GM18517 (cell line): ENCODE data around the gene ANKRD44.
"Not testable (repeated sequence)": the region's sequence is repeated elsewhere in the genome, so short reads cannot be mapped to it uniquely, and the experiment has no call there.

Experiments
- ATAC-seq: cut with Tn5 transposase; IDR thresholded peaks from one replicate; pipeline ENCODE4 v1.9.1; 2021; ENCODE audit warnings: mild to moderate bottlenecking, moderate library complexity; ENCODE audit not compliant: unreplicated experiment

Gene ANKRD44

GRCh38 chr2:197085665-197086064 lies 224.9 kb downstream of the ANKRD44 start:
- no peak for ATAC-seq

DNA sequence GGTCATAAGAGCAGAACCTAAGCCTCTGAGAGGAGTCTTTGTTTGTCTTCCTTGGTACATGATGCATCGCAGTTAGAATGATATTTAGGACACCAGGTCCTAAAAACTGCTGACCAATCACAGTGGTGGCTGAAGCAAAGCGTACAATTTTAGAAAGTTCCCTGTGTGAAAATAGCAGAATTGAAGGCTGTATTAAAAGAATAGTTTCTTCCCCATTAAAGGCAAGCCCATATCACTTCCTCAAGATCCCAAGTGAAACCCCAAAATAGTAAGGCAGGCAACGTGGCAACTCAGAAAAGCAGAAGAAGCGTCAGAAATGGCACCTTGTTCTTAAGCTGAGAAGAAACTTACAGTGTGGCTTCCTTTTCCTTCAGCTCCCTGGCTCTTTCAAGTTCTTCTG lies 229.3 kb downstream of the ANKRD44 start:
- ATAC-seq, result no peak

- ATAC-seq, result no peak
Measured at GRCh38 chr2:197080578-197081216, 229.9 kb downstream of the ANKRD44 start.

- ATAC-seq, result no peak
Measured at GRCh38 chr2:197079832-197080555, 230.6 kb downstream of the ANKRD44 start.

- ATAC-seq, result no peak
Measured at GRCh38 chr2:197079414-197079813, 231.2 kb downstream of the ANKRD44 start.

DNA sequence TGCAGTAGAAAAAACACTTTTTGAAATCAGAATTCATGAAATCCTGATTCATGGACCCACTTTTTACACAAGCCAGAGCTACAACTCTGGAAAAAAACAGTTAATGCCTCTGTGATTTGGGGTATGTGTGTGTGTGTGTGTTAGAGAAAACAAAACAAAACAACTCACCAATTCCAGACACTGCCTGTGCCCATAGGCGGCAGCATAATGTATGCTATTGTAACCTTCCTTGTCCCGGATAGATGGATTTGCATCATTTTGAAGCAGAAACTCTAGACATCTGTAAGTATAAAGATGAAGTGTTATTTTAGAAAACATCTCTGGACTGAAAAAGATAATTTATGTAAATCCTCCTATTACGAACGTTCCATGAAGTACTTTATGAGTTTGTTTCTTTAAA lies 232.0 kb downstream of the ANKRD44 start:
- ATAC-seq, result no peak

DNA sequence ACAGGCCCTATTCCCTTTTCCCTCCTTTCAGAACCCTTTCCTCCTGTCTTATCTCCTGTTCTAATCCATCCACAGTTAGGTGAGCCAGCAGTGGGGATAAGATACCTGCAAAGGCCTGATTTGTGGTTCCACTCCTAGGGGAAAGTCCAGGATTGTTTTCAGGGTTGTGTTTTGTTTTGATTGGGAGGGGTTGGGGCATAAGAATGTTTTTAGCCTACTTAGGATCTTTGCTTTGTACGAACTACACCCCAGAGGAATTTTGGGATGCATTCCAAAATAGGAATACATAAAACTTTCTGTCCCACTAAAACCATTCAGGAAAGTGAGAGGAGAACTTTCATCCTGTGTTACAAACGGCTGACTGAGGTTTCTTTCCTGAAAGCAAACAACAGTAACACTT lies 233.2 kb downstream of the ANKRD44 start:
- no peak for ATAC-seq

DNA sequence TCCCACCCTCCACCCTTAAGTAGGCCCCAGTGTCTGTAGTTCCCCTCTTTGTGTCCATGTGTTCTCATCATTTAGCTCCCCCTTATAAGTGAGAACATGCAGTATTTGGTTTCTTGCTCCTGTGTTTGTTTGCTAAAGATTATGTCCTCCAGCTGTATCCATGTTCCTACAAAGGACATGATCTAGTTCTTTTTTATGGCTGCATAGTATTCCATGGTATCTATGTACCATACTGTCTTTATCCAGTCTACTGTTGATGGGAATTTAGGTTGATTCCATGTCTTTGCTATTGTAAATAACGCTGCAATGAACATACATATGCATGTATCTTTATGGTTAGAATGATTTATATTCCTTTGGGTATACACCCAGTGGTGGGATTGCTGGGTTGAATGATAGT lies 233.9 kb downstream of the ANKRD44 start:
- ATAC-seq, result no peak

DNA sequence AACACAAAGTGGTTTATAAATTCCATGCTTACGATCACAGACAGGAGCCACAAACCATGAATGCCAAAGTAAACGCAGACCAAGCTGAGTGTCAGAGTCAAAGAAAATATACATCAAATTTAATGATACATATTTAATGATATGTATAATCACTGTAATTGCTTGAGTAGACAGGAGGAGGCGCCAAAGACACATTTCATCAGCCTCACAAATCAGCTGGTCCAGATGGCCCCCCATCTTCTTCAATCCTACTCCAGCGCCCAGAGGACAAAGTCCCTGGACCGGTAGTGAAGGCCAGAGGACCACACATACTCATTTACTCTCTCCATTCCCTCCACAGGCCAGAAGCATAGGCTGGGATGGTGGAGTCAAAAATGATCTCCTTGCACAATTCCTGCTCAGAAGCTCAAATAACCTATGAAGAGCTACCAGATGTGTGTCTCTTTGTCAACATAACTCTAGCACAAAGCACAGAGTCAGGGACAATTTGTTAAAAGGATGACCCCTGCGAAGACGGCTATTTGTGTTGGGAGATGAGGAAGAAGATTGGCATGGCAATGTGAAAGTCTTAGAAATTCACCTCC lies 234.7 kb downstream of the ANKRD44 start:
- ATAC-seq, result no peak

DNA sequence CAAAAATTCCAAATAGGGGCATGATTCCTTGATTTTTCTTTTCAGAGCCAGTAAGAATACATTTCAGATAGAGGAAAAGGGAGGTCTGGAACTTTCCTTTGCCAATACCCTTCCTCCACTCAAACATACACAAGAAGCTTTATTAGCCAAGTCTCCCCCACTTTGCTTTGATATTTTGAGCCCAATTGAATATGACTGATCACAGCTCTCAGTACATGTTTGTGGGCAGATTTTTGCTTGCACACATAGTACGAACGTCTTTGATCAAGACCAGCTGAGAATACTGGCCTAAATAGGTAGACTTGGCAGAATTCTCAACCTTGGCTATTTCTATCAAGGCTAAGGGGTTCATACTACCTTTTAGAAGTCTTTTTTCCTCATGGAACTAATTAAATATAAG lies 235.3 kb downstream of the ANKRD44 start:
- ATAC-seq, result no peak

DNA sequence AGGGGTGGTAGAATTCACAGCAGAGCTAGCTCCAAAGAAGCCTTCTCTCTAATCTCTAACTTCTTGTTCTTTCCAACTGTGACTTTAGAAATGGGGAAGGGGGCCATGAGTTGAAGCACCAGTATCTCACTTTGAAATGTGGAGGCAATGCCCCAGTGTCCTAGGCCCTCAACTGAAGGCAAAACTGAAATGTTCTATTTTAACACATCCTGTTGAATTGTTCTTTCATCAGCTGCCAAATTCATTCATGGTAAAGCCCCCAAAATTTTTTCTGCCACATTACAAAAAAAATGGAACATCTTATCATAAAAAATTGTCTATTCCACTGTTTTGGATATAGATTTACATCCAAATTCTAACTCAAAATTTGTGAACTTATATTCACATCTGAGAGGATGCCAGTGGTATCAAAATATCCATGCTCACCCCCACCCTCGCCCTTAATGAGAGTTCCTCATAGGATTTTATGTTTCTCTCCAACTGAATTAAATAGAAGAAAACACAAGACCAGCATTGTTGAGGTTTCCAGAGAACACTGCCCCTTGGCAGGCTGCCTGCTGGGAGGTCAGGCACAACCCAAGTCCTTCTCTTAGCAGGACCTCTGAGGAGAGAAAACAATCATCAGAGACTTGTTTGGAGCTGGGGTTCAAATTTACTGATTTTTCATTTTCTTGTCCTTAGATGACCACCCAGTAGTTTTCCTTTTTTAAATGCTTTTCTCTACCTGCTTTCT lies 236.7 kb downstream of the ANKRD44 start:
- no peak for ATAC-seq

DNA sequence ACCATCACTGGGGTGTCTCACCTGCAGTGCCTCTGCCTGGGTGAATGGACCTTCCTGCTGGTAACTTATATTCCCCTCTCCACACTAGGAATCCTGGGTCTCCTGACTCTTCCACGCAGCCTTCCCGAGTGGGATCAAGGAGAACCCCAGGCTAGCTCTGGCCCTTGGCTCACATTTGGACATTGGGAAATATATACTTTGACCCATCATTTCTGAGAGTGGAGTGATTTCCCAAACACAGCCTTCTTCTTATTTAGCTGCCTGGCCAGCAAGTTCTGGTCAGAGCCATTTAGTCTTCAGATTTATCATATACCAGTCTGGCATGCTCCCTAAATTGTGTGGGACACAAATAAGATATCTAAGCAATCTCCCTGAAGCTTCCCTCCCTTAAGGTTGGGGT lies 237.3 kb downstream of the ANKRD44 start:
- no peak for ATAC-seq

DNA sequence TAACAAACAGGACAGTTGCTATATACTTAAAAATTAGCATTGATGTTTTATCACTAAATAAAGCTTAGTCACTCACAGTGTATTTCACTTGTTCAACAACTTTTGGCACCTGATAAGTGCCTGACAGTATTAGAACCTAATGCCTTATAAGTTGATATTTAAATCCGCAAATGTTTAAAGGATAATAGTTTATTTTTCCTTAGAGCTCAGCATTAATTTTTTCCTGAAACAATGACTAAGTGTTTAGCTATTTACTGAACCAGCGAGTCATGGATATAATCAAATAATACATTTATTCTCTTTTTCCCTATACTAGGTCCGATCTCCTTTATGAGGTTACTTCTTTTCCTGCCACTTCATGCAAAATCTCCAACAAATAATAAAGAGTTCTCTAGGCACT lies 238.0 kb downstream of the ANKRD44 start:
- ATAC-seq, result no peak

- ATAC-seq, result no peak
Measured at GRCh38 chr2:197071790-197072436, 238.7 kb downstream of the ANKRD44 start.

GRCh38 chr2:197071213-197071612 lies 239.4 kb downstream of the ANKRD44 start:
- ATAC-seq, result no peak

- no peak for ATAC-seq
Measured at GRCh38 chr2:197069958-197070357, 240.6 kb downstream of the ANKRD44 start.

DNA sequence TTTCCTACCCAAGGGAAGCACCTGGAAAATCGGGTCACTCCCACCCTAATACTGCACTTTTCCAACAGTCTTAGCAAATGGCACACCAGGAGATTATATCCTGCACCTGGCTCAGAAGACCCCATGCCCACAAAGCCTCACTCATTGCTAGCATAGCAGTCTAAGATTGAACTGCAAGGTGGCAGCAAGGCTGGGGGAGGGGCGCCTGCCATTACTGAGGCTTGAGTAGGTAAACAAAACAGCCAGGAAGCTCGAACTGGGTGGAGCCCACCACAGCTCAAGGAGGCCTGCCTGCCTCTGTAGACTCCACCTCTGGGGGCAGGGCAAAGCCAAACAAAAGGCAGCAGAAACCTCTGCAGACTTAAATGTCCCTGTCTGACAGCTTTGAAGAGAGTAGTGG lies 248.0 kb downstream of the ANKRD44 start:
- not testable (repeated sequence) for ATAC-seq

- no peak for ATAC-seq
Measured at GRCh38 chr2:197059477-197059876, 251.1 kb downstream of the ANKRD44 start.

DNA sequence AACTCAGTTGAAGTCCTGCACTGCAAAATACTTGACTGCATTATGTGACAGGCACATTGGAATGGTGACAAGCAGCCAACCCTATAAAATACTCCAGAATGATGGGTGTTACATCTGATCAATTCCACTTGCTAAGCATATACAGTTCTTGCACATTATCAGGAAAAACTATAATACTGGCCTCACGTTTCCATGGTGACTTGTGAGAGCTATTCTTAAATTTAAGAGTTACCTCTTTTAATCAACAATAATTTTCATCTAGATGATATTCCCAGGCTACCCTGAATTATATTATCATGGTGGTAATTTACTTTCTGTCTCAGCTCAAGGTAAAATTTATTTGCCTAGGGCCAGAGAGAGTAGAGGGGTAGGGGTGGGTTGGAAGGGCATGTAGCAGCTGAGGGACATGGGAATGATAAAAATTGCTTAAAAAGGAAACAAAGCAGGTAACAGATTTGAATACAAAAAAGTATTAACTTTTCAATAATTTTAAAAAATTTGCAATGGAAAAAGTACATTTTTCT lies 251.7 kb downstream of the ANKRD44 start:
- ATAC-seq, result no peak

- no peak for ATAC-seq
Measured at GRCh38 chr2:197057959-197058358, 252.6 kb downstream of the ANKRD44 start.

DNA sequence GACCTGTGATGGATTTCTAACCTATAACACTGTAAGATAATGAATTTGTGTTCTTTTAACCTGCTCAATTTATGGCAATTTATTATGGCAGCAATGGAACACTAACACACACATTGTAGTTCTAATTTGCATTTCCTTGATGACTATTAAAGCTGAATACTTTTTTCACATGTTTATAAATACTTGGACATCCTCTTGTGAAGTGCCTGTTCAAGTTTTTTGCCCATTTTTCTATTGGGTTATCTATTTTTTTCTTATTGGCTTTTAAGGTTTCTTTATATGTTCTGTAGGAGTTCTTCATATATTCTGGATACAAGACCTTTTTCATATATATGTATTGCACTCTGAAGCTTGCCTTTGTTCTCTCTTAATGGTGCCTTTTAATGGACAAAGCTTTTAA lies 255.5 kb downstream of the ANKRD44 start:
- no peak for ATAC-seq
